WTC11 (cell line): ENCODE measurements around the gene EID2B. TPM values are rescaled to one million over a fixed set of nuclear protein-coding genes. Genes with fewer than 3 reads are reported as not detected.

Experiments used
- ATF1 ChIP-seq: sonication (generic); formaldehyde crosslinking; IDR thresholded peaks from 2 replicates; pipeline ENCODE4 v1.8.1; 2023; ENCODE audit warnings: mild to moderate bottlenecking, moderate library complexity, missing genetic modification reagents
- GABPB1 ChIP-seq: sonication (generic); formaldehyde crosslinking; IDR thresholded peaks from 2 replicates; pipeline ENCODE4 v1.8.1; 2023; ENCODE audit warnings: mild to moderate bottlenecking, missing genetic modification reagents
- HMGA2 ChIP-seq: fragments of 250-450 bp; sonication (Bioruptor Pico); IDR thresholded peaks from 2 replicates; pipeline ENCODE4 v1.4.0; 2021; ENCODE audit warnings: mild to moderate bottlenecking, moderate library complexity
- JAZF1 ChIP-seq: fragments of 250-450 bp; sonication (Bioruptor Pico); IDR thresholded peaks from 2 replicates; pipeline ENCODE4 v1.9.0; 2021; ENCODE audit warnings: moderate library complexity, mild to moderate bottlenecking, inconsistent platforms
- MXD4 ChIP-seq: fragments of 250-450 bp; sonication (Bioruptor Pico); IDR thresholded peaks from 2 replicates; pipeline ENCODE4 v1.8.0; 2021; ENCODE audit warnings: mild to moderate bottlenecking, moderate library complexity, borderline replicate concordance
- OVOL2 ChIP-seq: fragments of 250-450 bp; sonication (Bioruptor Pico); IDR thresholded peaks from 2 replicates; pipeline ENCODE4 v1.9.0; 2021; ENCODE audit warnings: mild to moderate bottlenecking, borderline replicate concordance
- SMAD3 ChIP-seq: sonication (generic); formaldehyde crosslinking; IDR thresholded peaks from 2 replicates; pipeline ENCODE4 v1.8.0; 2022; ENCODE audit warnings: missing genetic modification reagents, mild to moderate bottlenecking, borderline replicate concordance
- TCF7 ChIP-seq: sonication (generic); formaldehyde crosslinking; IDR thresholded peaks from 2 replicates; pipeline ENCODE4 v1.8.0; 2022; ENCODE audit warnings: mild to moderate bottlenecking, low read depth, missing genetic modification reagents, moderate library complexity
- TEAD1 ChIP-seq: sonication (generic); formaldehyde crosslinking; IDR thresholded peaks from 2 replicates; pipeline ENCODE4 v1.8.0; 2022; ENCODE audit warnings: mild to moderate bottlenecking, missing genetic modification reagents
- ZNF232 ChIP-seq: sonication (generic); formaldehyde crosslinking; IDR thresholded peaks from 2 replicates; pipeline ENCODE4 v1.8.0; 2022; ENCODE audit warnings: mild to moderate bottlenecking, missing genetic modification reagents
- total RNA-seq: library from RNA; stranded (reverse); gene quantifications from 3 replicates; pipeline ENCODE4 v1.2.3, GENCODE V29; 2021
- TF ChIP-seq, protein P1 (sequence below): sonication (generic); formaldehyde crosslinking; conservative IDR thresholded peaks from 2 replicates; pipeline ENCODE4 v1.8.1; 2022; ENCODE audit warnings: mild to moderate bottlenecking, missing genetic modification reagents
- TF ChIP-seq, protein P2 (sequence below): fragments of 250-450 bp; sonication (Bioruptor Pico); IDR thresholded peaks from 2 replicates; pipeline ENCODE4 v1.9.0; 2021; ENCODE audit warnings: moderate library complexity, mild to moderate bottlenecking, inconsistent platforms, borderline replicate concordance
- TF ChIP-seq, protein P3 (sequence below): sonication (generic); formaldehyde crosslinking; IDR thresholded peaks from 2 replicates; pipeline ENCODE4 v1.8.0; 2022; ENCODE audit warnings: missing genetic modification reagents
- TF ChIP-seq, protein P4 (sequence below): fragments of 250-450 bp; sonication (Bioruptor Pico); IDR thresholded peaks from 2 replicates; pipeline ENCODE4 v2.1.2; 2022; ENCODE audit warnings: mild to moderate bottlenecking, moderate library complexity
- TF ChIP-seq, protein P5 (sequence below): sonication (generic); formaldehyde crosslinking; IDR thresholded peaks from 2 replicates; pipeline ENCODE4 v1.8.1; 2022; ENCODE audit warnings: low read depth, missing genetic modification reagents, borderline replicate concordance
- TF ChIP-seq, protein P6 (sequence below): fragments of 250-450 bp; sonication (Bioruptor Pico); IDR thresholded peaks from 2 replicates; pipeline ENCODE4 v1.8.0; 2021; ENCODE audit warnings: mild to moderate bottlenecking
- TF ChIP-seq, protein P7 (sequence below): sonication (generic); formaldehyde crosslinking; IDR thresholded peaks from 2 replicates; pipeline ENCODE4 v1.8.1; 2023; ENCODE audit warnings: mild to moderate bottlenecking, moderate library complexity, missing genetic modification reagents

EID2B gene
- total RNA-seq, 1 experiment from 2014 or later = 3.6 TPM

DNA sequence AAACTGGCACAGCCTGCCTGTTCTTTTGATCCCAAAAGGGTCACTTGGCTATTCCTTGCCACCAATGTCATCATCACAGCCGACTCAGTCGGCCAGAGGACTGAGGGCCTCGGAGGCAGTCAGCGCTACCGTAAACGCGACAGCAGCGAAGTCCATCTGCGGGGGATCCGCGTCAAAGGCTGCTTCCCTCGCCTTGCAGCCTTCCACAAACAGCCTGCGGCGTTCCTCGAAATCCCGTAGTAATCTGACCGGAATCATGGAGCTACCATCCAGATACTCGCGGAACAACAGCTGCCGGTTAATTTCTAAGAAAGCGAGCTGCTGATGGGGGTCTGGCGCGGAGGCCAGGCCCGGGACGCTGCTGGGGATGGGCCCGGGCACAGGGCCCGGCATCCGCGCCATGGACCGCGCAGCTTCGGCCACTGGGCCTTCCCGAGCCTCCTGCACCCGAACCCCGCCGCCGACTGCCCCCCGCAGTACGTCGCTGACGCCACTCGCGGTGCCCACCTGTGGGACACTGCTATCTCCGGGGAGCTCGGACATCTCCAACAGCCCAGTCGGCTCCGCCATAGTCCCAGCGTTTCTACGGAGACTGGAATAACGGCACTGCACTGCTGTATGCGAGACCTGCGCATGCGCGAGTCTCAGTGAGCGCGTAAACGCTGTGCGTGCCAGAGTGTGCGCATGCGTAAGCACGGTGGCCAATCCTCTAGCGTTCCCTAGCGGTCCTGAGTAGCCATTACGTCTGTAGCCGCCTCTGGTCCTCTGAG is at the start of gene EID2B (continued):
- TF ChIP-seq OVOL2 (CRISPR knock-in tag) = no peak
- TF ChIP-seq ZNF232 = peak; percentile 53; the same call in 1 of the 2 replicates
- TF ChIP-seq SMAD3 (CRISPR knock-in tag) = no peak
- TF ChIP-seq, protein P1, sequence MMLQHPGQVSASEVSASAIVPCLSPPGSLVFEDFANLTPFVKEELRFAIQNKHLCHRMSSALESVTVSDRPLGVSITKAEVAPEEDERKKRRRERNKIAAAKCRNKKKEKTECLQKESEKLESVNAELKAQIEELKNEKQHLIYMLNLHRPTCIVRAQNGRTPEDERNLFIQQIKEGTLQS = no peak
- TF ChIP-seq, protein P2, sequence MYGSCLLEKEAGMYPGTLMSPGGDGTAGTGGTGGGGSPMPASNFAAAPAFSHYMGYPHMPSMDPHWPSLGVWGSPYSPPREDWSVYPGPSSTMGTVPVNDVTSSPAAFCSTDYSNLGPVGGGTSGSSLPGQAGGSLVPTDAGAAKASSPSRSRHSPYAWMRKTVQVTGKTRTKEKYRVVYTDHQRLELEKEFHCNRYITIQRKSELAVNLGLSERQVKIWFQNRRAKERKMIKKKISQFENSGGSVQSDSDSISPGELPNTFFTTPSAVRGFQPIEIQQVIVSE (CRISPR knock-in tag) = no peak
- TF ChIP-seq, protein P3, sequence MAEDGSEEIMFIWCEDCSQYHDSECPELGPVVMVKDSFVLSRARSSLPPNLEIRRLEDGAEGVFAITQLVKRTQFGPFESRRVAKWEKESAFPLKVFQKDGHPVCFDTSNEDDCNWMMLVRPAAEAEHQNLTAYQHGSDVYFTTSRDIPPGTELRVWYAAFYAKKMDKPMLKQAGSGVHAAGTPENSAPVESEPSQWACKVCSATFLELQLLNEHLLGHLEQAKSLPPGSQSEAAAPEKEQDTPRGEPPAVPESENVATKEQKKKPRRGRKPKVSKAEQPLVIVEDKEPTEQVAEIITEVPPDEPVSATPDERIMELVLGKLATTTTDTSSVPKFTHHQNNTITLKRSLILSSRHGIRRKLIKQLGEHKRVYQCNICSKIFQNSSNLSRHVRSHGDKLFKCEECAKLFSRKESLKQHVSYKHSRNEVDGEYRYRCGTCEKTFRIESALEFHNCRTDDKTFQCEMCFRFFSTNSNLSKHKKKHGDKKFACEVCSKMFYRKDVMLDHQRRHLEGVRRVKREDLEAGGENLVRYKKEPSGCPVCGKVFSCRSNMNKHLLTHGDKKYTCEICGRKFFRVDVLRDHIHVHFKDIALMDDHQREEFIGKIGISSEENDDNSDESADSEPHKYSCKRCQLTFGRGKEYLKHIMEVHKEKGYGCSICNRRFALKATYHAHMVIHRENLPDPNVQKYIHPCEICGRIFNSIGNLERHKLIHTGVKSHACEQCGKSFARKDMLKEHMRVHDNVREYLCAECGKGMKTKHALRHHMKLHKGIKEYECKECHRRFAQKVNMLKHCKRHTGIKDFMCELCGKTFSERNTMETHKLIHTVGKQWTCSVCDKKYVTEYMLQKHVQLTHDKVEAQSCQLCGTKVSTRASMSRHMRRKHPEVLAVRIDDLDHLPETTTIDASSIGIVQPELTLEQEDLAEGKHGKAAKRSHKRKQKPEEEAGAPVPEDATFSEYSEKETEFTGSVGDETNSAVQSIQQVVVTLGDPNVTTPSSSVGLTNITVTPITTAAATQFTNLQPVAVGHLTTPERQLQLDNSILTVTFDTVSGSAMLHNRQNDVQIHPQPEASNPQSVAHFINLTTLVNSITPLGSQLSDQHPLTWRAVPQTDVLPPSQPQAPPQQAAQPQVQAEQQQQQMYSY (CRISPR knock-in tag) = no peak
- TF ChIP-seq ATF1 (CRISPR knock-in tag) = 0 out of 2 replicates have a peak, but pooled peaks have one; percentile 75
- no peak for TF ChIP-seq HMGA2 (CRISPR knock-in tag)
- TF ChIP-seq, protein P4, sequence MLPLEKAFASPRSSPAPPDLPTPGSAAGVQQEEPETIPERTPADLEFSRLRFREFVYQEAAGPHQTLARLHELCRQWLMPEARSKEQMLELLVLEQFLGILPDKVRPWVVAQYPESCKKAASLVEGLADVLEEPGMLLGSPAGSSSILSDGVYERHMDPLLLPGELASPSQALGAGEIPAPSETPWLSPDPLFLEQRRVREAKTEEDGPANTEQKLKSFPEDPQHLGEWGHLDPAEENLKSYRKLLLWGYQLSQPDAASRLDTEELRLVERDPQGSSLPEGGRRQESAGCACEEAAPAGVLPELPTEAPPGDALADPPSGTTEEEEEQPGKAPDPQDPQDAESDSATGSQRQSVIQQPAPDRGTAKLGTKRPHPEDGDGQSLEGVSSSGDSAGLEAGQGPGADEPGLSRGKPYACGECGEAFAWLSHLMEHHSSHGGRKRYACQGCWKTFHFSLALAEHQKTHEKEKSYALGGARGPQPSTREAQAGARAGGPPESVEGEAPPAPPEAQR = no peak
- no peak for TF ChIP-seq JAZF1 (CRISPR knock-in tag)
- TF ChIP-seq, protein P5, sequence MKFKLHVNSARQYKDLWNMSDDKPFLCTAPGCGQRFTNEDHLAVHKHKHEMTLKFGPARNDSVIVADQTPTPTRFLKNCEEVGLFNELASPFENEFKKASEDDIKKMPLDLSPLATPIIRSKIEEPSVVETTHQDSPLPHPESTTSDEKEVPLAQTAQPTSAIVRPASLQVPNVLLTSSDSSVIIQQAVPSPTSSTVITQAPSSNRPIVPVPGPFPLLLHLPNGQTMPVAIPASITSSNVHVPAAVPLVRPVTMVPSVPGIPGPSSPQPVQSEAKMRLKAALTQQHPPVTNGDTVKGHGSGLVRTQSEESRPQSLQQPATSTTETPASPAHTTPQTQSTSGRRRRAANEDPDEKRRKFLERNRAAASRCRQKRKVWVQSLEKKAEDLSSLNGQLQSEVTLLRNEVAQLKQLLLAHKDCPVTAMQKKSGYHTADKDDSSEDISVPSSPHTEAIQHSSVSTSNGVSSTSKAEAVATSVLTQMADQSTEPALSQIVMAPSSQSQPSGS (CRISPR knock-in tag) = no peak
- TF ChIP-seq TCF7 (CRISPR knock-in tag) = no peak
- no peak for TF ChIP-seq TEAD1
- TF ChIP-seq, protein P6, sequence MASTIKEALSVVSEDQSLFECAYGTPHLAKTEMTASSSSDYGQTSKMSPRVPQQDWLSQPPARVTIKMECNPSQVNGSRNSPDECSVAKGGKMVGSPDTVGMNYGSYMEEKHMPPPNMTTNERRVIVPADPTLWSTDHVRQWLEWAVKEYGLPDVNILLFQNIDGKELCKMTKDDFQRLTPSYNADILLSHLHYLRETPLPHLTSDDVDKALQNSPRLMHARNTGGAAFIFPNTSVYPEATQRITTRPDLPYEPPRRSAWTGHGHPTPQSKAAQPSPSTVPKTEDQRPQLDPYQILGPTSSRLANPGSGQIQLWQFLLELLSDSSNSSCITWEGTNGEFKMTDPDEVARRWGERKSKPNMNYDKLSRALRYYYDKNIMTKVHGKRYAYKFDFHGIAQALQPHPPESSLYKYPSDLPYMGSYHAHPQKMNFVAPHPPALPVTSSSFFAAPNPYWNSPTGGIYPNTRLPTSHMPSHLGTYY (CRISPR knock-in tag) = no peak
- TF ChIP-seq MXD4 (CRISPR knock-in tag) = no peak
- TF ChIP-seq GABPB1 (CRISPR knock-in tag) = peak; percentile 43; the same call in 1 of the 2 replicates
- TF ChIP-seq, protein P7, sequence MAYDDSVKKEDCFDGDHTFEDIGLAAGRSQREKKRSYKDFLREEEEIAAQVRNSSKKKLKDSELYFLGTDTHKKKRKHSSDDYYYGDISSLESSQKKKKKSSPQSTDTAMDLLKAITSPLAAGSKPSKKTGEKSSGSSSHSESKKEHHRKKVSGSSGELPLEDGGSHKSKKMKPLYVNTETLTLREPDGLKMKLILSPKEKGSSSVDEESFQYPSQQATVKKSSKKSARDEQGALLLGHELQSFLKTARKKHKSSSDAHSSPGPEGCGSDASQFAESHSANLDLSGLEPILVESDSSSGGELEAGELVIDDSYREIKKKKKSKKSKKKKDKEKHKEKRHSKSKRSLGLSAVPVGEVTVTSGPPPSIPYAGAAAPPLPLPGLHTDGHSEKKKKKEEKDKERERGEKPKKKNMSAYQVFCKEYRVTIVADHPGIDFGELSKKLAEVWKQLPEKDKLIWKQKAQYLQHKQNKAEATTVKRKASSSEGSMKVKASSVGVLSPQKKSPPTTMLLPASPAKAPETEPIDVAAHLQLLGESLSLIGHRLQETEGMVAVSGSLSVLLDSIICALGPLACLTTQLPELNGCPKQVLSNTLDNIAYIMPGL (CRISPR knock-in tag) = peak; percentile 87; the same call in 1 of the 2 replicates
- TF ChIP-seq, all 79 proteins: peak for 13
